Stimulated activated CD4-positive, alpha-beta T cell treated with anti-CD3 and anti-CD28 coated beads, Interleukin-1b, Interleukin-23, amount 100 ng/mL, for 24 hours (primary cell): Measurements from ENCODE around the gene HERPUD1.

Source experiments
- DNase-seq, 4 experiments: peaks; one replicate each; pipeline ENCODE4 v3.0.0-alpha.2; 2020; ENCODE audit warnings: low read depth in 4 of 4, low spot score in 1 of 4

Gene HERPUD1

DNA sequence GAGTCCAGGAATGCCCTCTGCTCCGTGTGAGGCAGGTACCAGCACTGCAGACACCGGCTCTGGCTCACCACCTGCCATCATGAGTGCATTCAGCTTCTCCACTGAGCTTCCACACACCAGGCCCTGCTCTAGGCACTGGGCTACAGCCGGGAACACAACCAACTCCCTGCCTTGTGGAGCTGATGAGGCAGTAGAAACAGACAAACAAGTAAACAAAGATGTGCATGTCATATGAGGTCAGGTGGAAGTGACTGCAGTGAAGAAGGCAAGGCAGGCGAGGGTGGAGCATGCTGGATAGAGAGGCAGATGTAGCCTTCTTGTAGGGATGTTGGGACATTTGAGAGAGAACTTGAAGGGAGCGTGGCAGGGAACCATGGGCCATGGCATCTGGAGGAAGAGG is 62.4 kb downstream of the HERPUD1 start:
- DNase-seq, result no peak
